Testis (tissue), 3 donors: ENCODE data around the gene FBXL13. TPM values are rescaled to one million over a fixed set of nuclear protein-coding genes. Genes with fewer than 3 reads are reported as not detected.
"Not testable (repeated sequence)": the region's sequence is repeated elsewhere in the genome, so short reads cannot be mapped to it uniquely, and the experiment has no call there.

Experiments used
- DNase-seq: peaks from one replicate; pipeline ENCODE4 v3.0.0-alpha.2; 2019
- H3K27ac ChIP-seq, 2 donors: fragments of 200-600 bp; sonication (generic); one replicate each; pipeline ENCODE4 v1.5.1; 2019
- H3K27me3 ChIP-seq: fragments of 200-600 bp; sonication (generic); one replicate; pipeline ENCODE4 v1.5.1; 2019
- H3K36me3 ChIP-seq: fragments of 200-600 bp; sonication (generic); one replicate; pipeline ENCODE4 v1.5.1; 2017; ENCODE audit warnings: low read depth; ENCODE audit errors: missing control alignments
- H3K4me1 ChIP-seq: fragments of 200-600 bp; sonication (generic); one replicate; pipeline ENCODE4 v1.5.1; 2019
- H3K4me3 ChIP-seq, 2 donors: fragments of 200-600 bp; sonication (generic); one replicate each; pipeline ENCODE4 v1.5.1; 2017 to 2019
- H3K9me3 ChIP-seq: fragments of 200-600 bp; sonication (generic); one replicate; pipeline ENCODE4 v1.5.1; 2017
- CTCF ChIP-seq, 3 experiments: fragments of 450-650 bp in 2 of 3; fragments of 200-600 bp in 1 of 3; sonication (generic) in 1 of 3; IDR thresholded peaks; one replicate each; pipeline ENCODE4 v1.5.1; 2016 to 2019; ENCODE audit warnings: antibody characterized with exemption in 3 of 3, mild to moderate bottlenecking in 2 of 3, moderate library complexity in 1 of 3
- POLR2A ChIP-seq: fragments of 450-650 bp; IDR thresholded peaks from one replicate; pipeline ENCODE4 v1.6.1; 2017; ENCODE audit warnings: antibody characterized with exemption, mild to moderate bottlenecking, moderate library complexity
- WGBS, 2 donors: methylation state at CpG; one replicate each; pipeline ENCODE4 v1.1.5; 2018; 5-methylcytosine and 5-hydroxymethylcytosine counted together
- intact Hi-C: fragments of 100-400 bp; cut with DNase I; formaldehyde crosslinking; loops from one replicate; pipeline ENCODE4 v1.15.1; 2023; ENCODE audit warnings: low total_unique reads
- polyA plus RNA-seq: library from polyadenylated mRNA; stranded (reverse); fragments of 350-450 nt; fragmentation: Illumina TruSeq; extraction: RNeasy Lipid Tissue Mini Kit (QIAGEN cat#74804); gene quantifications from one replicate; pipeline ENCODE4 v1.2.3, GENCODE V29; 2014; ENCODE audit warnings: low read depth, low replicate concordance; ENCODE audit not compliant: insufficient read depth
- total RNA-seq, 2 donors: library from RNA; depleted of rRNA; stranded (reverse); fragments of >200 nt; gene quantifications; one replicate each; pipeline ENCODE4 v1.2.3, GENCODE V29; 2016

The FBXL13 gene
- total and polyA plus RNA-seq, 3 donors from 2014 or later: 21.1 to 38.8 (median 28.6) TPM

DNA sequence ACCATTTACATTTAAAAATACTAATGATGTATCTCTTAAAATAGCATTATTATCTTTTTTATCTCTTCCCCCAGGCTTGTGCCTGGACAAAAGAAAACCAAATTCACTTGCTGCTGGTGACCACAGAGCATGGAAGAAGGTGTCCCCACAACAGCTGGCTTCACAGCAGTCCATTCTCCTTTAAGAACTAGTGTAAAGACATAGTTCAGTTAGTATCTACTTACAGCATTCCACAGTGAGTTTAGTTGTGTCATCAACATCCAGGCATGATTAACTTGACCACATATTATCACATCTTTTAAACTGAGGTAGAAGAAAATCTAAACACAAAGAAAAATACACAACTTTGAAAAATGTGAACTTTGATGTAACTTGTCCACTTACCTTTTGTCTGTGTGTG is 106.8 kb downstream of the FBXL13 start:
- H3K4me1 ChIP-seq: no peaks in the 10 kb centered on the region
- no peak for DNase-seq
- H3K27me3 ChIP-seq: no peaks in the 10 kb centered on the region
- intact Hi-C loops: no loop called here
- TF ChIP-seq CTCF (IDR thresholded peaks at IDR 0.05): no peak
- TF ChIP-seq POLR2A: no peak
- H3K9me3 ChIP-seq: no peaks in the 10 kb centered on the region
- H3K4me3 ChIP-seq: no peak overlapping the region
- H3K36me3 ChIP-seq: no peaks in the 10 kb centered on the region
- H3K27ac ChIP-seq: no peak overlapping the region

DNA sequence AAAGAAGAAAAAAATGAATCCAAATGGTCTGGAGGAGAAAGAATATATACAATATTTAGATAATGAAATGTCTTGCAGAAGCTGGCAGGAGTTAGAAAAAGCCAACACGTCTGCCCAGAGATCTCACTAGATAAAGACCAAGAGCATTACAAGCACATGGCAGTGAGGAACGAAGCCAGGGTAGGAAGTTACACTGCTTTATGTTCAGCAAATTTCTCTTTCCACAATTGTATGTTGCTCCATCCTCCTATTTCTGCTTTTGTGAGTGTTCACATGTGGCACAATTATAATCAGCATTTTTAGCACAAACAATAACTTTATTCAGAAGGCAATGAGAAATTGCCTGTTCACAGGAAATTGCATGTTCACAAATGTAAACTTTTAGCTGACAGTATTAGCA is 108.1 kb downstream of the FBXL13 start:
- Histone ChIP-seq H3K4me1 (no peaks in the 10 kb centered on the region), H3K27me3 (no peaks in the 10 kb centered on the region), H3K4me3 (no peak overlapping the region), H3K9me3 (no peaks in the 10 kb centered on the region), H3K27ac (no peak overlapping the region), H3K36me3 (no peaks in the 10 kb centered on the region)
- no peak for DNase-seq
- WGBS, 2 donors: 72 to 73% methylated on average over 2 of the region's 2 CpGs
- TF ChIP-seq CTCF (IDR thresholded peaks at IDR 0.05): no peak
- no peak for TF ChIP-seq POLR2A
- intact Hi-C loops: no loop called here

DNA sequence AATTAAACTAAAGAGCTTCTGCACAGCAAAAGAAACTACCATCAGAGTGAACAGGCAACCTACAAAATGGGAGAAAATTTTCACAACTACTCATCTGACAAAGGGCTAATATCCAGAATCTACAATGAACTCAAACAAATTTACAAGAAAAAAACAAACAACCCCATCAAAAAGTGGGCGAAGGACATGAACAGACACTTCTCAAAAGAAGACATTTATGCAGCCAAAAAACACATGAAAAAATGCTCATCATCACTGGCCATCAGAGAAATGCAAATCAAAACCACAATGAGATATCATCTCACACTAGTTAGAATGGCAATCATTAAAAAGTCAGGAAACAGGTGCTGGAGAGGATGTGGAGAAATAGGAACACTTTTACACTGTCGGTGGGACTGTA is 112.6 kb downstream of the FBXL13 start:
- H3K9me3 ChIP-seq, DNase-seq, H3K4me1 ChIP-seq, H3K27ac ChIP-seq, H3K36me3 ChIP-seq, H3K27me3 ChIP-seq, H3K4me3 ChIP-seq, intact Hi-C loops: not testable (repeated sequence)
- WGBS, 2 donors: 55 to 100% methylated on average over 1 to 2 of the region's 2 CpGs

DNA sequence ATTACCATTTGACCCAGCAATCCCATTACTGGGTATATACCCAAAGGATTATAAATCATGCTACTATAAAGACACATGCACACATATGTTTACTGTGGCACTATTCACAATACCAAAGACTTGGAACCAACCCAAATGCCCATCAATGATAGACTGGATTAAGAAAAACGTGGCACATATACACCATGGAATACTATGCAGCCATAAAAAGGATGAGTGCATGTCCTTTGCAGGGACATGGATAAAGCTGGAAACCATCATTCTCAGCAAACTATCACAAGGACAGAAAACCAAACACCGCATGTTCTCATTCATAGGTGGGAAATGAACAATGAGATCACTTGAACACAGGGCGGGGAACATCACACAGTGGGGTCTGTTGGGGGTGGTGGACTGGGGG is 116.6 kb downstream of the FBXL13 start:
- H3K4me1 ChIP-seq, H3K4me3 ChIP-seq, intact Hi-C loops, DNase-seq, H3K36me3 ChIP-seq, H3K9me3 ChIP-seq, H3K27ac ChIP-seq, H3K27me3 ChIP-seq: not testable (repeated sequence)
- WGBS, 2 donors: 90 to 93% methylated on average over 3 of the region's 3 CpGs

- H3K36me3 ChIP-seq, H3K4me1 ChIP-seq, intact Hi-C loops, H3K4me3 ChIP-seq, DNase-seq, H3K27me3 ChIP-seq, H3K27ac ChIP-seq, H3K9me3 ChIP-seq: not testable (repeated sequence)
- WGBS, 2 donors: 78 to 97% methylated on average over 4 of the region's 4 CpGs
Measured at GRCh38 chr7:102954359-102954758, 120.2 kb downstream of the FBXL13 start.

GRCh38 chr7:102953406-102953805 is 121.2 kb downstream of the FBXL13 start:
- no peaks in the 10 kb centered on the region for H3K4me1 ChIP-seq
- H3K27me3 ChIP-seq: no peaks in the 10 kb centered on the region
- H3K4me3 ChIP-seq: no peak overlapping the region
- intact Hi-C loops: no loop called here
- H3K27ac ChIP-seq: no peak overlapping the region
- DNase-seq: no peak
- H3K36me3 ChIP-seq: no peaks in the 10 kb centered on the region
- H3K9me3 ChIP-seq: no peaks in the 10 kb centered on the region
- TF ChIP-seq POLR2A: no peak
- no peak for TF ChIP-seq CTCF (IDR thresholded peaks at IDR 0.05)
